BLaER1 treated with 17β-estradiol and CSF1 and Interleukin-3, amounts not matched to agents 10 nM and 100 nM (cell line): ENCODE data around the gene TIAM2.
A peak's percentile ranks its signal among the peaks of the same experiment; 100 is the strongest.
"Not testable (repeated sequence)": the region's sequence is repeated elsewhere in the genome, so short reads cannot be mapped to it uniquely, and the experiment has no call there.

Source experiments
- H3K27ac ChIP-seq, 11 experiments: shearing (Covaris generic); formaldehyde crosslinking; 2 replicates each; pipeline ENCODE4 v1.8.1; 2022
- H3K27me3 ChIP-seq, 11 experiments: shearing (Covaris generic); formaldehyde crosslinking; 2 replicates each; pipeline ENCODE4 v1.8.1; 2022
- H3K36me3 ChIP-seq, 11 experiments: shearing (Covaris generic); formaldehyde crosslinking; 2 replicates each; pipeline ENCODE4 v1.8.1; 2022
- H3K4me1 ChIP-seq, 10 experiments: shearing (Covaris generic); formaldehyde crosslinking; 2 replicates each; pipeline ENCODE4 v1.8.1; 2022
- H3K4me2 ChIP-seq, 11 experiments: shearing (Covaris generic); formaldehyde crosslinking; 2 replicates each; pipeline ENCODE4 v1.8.1; 2022
- H3K4me3 ChIP-seq, 10 experiments: shearing (Covaris generic); formaldehyde crosslinking; 2 replicates each; pipeline ENCODE4 v1.8.1; 2022
- H3K9ac ChIP-seq, 11 experiments: shearing (Covaris generic); formaldehyde crosslinking; 2 replicates each; pipeline ENCODE4 v1.8.1; 2022
- H3K9me3 ChIP-seq, 11 experiments: shearing (Covaris generic); formaldehyde crosslinking; replicated peaks in 1 of 11; 2 replicates each; pipeline ENCODE4 v1.8.1; 2022
- H4K20me1 ChIP-seq, 11 experiments: shearing (Covaris generic); formaldehyde crosslinking; 2 replicates each; pipeline ENCODE4 v1.8.1; 2022
- Cebpa-rat ChIP-seq, 11 experiments: shearing (Covaris generic); IDR thresholded peaks; 2 replicates each; pipeline ENCODE4 v1.8.1; 2022

The TIAM2 gene

DNA sequence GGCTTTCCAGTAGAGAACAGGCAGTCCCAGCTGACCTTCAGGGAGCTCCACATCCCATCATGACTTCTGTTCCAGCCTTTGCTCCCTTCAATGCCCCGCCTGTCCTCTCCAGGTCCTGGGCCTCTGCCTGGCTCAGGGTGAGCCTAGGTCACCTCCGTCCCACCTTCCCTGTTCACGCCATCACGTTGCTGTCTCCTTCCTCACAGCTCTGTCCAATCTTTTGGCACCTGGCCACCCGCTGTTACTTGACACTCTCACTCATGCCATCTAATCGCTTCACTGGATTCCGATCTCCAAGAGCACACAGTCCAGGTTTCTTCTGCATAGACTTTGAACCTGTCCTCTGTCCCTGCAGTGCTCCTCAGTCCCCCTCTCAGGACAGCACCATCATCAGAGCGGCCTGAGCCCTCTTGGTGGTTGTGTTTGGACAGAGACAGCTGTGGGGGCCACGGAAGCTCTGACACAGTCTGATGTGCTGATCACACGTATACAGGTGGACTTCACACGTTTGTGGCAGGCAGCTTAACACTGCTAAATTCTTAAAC is 34.7 kb upstream of the TIAM2 start:
- H3K9ac ChIP-seq, result no peak overlapping the region
- no peaks in the 10 kb centered on the region for H4K20me1 ChIP-seq
- peaks cover 0 to 18% (median 10%) of the 10 kb centered on the region in 10 experiments; a peak in 17 of 20 replicates for H3K4me1 ChIP-seq
- no peaks in the 10 kb centered on the region; a peak in 1 of 22 replicates for H3K9me3 ChIP-seq
- H3K4me3 ChIP-seq, result no peak overlapping the region
- H3K27ac ChIP-seq, result no peak overlapping the region
- peaks cover 0 to 7% (median 0%) of the 10 kb centered on the region in 11 experiments; a peak in 1 of 22 replicates for H3K36me3 ChIP-seq
- H3K27me3 ChIP-seq, result no peaks in the 10 kb centered on the region
- H3K4me2 ChIP-seq, result peak overlapping the region in 1 of 11 experiments; percentile 40; a peak in 1 of 22 replicates
- TF ChIP-seq Cebpa-rat (IDR thresholded peaks at IDR 0.05), result no peak

GRCh38 chr6:154960854-154961530 is 34.1 kb upstream of the TIAM2 start:
- H3K4me3 ChIP-seq, result no peak overlapping the region
- no peaks in the 10 kb centered on the region for H4K20me1 ChIP-seq
- H3K27ac ChIP-seq, result no peak overlapping the region
- H3K36me3 ChIP-seq, result peaks cover 0 to 7% (median 0%) of the 10 kb centered on the region in 11 experiments; a peak in 1 of 22 replicates
- peak overlapping the region in 6 of 11 experiments; percentile 1 to 50 (median 20); a peak in 7 of 22 replicates for H3K4me2 ChIP-seq
- H3K9ac ChIP-seq, result no peak overlapping the region
- no peaks in the 10 kb centered on the region for H3K27me3 ChIP-seq
- peaks cover 0 to 18% (median 10%) of the 10 kb centered on the region in 10 experiments; a peak in 17 of 20 replicates for H3K4me1 ChIP-seq
- peaks cover 0 to under 1% (median 0%) of the 10 kb centered on the region in 11 experiments; a peak in 1 of 22 replicates for H3K9me3 ChIP-seq
- no peak for TF ChIP-seq Cebpa-rat (IDR thresholded peaks at IDR 0.05)

GRCh38 chr6:154962753-154963152 is 32.4 kb upstream of the TIAM2 start:
- no peak overlapping the region for H3K4me3 ChIP-seq
- H3K27ac ChIP-seq, result no peak overlapping the region
- H3K4me2 ChIP-seq, result peak overlapping the region in 2 of 11 experiments; percentile 44 to 52; a peak in 4 of 22 replicates
- no peak overlapping the region for H3K9ac ChIP-seq
- peaks cover 0 to 18% (median 8%) of the 10 kb centered on the region in 10 experiments; a peak in 15 of 20 replicates for H3K4me1 ChIP-seq
- peaks cover 0 to 7% (median 0%) of the 10 kb centered on the region in 11 experiments; a peak in 1 of 22 replicates for H3K36me3 ChIP-seq
- TF ChIP-seq Cebpa-rat (IDR thresholded peaks at IDR 0.05), result no peak
- H4K20me1 ChIP-seq, result no peaks in the 10 kb centered on the region
- H3K27me3 ChIP-seq, result no peaks in the 10 kb centered on the region
- H3K9me3 ChIP-seq, result peaks cover 0 to 13% (median 4%) of the 10 kb centered on the region in 11 experiments; a peak in 7 of 22 replicates

DNA sequence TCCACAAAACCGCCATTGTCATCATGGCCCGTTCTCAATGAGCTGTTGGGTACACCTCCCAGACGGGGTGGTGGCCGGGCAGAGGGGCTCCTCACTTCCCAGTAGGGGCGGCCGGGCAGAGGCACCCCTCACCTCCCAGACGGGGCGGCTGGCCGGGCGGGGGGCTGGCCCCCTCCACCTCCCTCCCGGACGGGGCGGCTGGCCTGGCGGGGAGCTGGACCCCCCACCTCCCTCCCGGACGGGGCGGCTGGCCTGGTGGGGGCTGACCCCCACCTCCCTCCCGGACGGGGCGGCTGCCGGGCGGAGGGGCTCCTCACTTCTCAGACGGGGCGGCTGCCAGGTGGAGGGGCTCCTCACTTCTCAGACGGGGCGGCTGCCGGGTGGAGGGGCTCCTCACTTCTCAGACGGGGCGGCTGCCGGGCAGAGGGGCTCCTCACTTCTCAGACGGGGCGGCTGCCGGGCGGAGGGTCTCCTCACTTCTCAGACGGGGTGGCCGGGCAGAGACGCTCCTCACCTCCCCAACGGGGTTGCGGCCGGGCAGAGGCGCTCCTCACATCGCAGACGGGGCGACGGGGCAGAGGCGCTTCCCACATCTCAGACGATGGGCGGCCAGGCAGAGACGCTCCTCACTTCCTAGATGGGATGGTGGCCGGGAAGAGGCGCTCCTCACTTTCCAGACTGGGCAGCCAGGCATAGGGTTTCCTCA is 28.9 kb upstream of the TIAM2 start:
- not testable (repeated sequence) for H3K4me3 ChIP-seq, H3K27me3 ChIP-seq, H4K20me1 ChIP-seq, H3K9ac ChIP-seq, H3K27ac ChIP-seq, H3K36me3 ChIP-seq, H3K4me2 ChIP-seq
- Histone ChIP-seq H3K4me1 (peaks cover 0 to 13% (median 6%) of the 10 kb centered on the region in 10 experiments; a peak in 14 of 20 replicates), H3K9me3 (peaks cover 0 to 16% (median 4%) of the 10 kb centered on the region in 11 experiments; a peak in 7 of 22 replicates)

DNA sequence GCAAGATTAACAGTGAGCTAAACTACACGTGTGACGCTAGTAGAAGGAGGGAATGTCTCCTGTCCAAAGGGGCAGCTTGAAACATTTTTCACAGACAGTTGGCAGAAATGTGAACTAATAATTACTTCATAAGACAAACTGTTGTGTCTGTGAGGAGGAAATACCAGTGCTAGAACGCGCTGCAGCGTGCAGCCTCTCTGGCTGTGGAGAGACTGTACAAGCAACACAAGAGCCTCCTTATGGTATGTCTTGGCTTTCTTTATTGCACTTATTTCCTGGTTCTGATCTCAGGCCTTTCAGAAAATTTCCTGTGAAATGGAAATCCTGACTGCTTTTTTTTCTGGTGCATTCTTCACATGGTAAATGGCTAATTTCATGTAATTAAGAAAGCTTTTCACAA is 25.3 kb upstream of the TIAM2 start:
- no peaks in the 10 kb centered on the region for H4K20me1 ChIP-seq
- no peaks in the 10 kb centered on the region for H3K27me3 ChIP-seq
- H3K4me2 ChIP-seq, result no peak overlapping the region; a peak in 1 of 22 replicates
- no peak for TF ChIP-seq Cebpa-rat (IDR thresholded peaks at IDR 0.05)
- peaks cover 0 to 16% (median 4%) of the 10 kb centered on the region in 11 experiments; a peak in 7 of 22 replicates for H3K9me3 ChIP-seq
- no peak overlapping the region; a peak in 1 of 22 replicates for H3K9ac ChIP-seq
- no peaks in the 10 kb centered on the region for H3K36me3 ChIP-seq
- peaks cover 0 to 10% (median 0%) of the 10 kb centered on the region in 10 experiments; a peak in 5 of 20 replicates for H3K4me1 ChIP-seq
- no peak overlapping the region for H3K4me3 ChIP-seq
- no peak overlapping the region for H3K27ac ChIP-seq

GRCh38 chr6:154974485-154975149 is 20.5 kb upstream of the TIAM2 start:
- TF ChIP-seq Cebpa-rat (IDR thresholded peaks at IDR 0.05), result no peak
- H3K36me3 ChIP-seq, result no peaks in the 10 kb centered on the region
- H4K20me1 ChIP-seq, result no peaks in the 10 kb centered on the region
- H3K4me1 ChIP-seq, result peaks cover 0 to 10% (median 0%) of the 10 kb centered on the region in 10 experiments; a peak in 5 of 20 replicates
- H3K9ac ChIP-seq, result no peak overlapping the region
- H3K9me3 ChIP-seq, result 0 out of 22 replicates have a peak, but pooled peaks cover 0 to 6% (median 0%) of the 10 kb centered on the region in 11 experiments
- H3K4me3 ChIP-seq, result no peak overlapping the region
- no peaks in the 10 kb centered on the region for H3K27me3 ChIP-seq
- H3K27ac ChIP-seq, result no peak overlapping the region
- H3K4me2 ChIP-seq, result no peak overlapping the region

DNA sequence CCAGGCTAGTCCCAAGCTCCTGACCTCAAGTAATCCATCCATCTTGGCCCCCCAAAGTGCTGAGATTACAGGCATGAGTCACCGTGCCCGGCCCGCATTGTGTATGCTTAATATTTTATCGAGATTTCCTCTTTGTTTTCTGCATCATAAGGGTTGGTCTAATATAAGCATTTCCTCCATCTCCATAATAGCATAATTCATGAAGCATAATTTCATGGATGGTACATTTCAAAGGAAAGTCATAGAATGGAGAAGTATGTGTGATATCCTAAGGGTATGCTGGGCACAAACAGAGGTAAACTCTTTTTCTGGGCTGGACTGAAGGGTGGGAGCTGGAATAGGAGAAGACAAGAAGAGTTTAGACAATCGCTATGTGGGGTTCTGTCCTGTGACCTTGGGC is 17.5 kb upstream of the TIAM2 start:
- no peaks in the 10 kb centered on the region for H3K27me3 ChIP-seq
- H3K9me3 ChIP-seq, result 0 out of 22 replicates have a peak, but pooled peaks cover 0 to 6% (median 0%) of the 10 kb centered on the region in 11 experiments
- no peak overlapping the region for H3K27ac ChIP-seq
- H4K20me1 ChIP-seq, result no peaks in the 10 kb centered on the region
- TF ChIP-seq Cebpa-rat (IDR thresholded peaks at IDR 0.05), result no peak
- H3K4me1 ChIP-seq, result no peaks in the 10 kb centered on the region
- no peak overlapping the region for H3K4me3 ChIP-seq
- no peak overlapping the region for H3K9ac ChIP-seq
- H3K4me2 ChIP-seq, result no peak overlapping the region
- H3K36me3 ChIP-seq, result no peaks in the 10 kb centered on the region

DNA sequence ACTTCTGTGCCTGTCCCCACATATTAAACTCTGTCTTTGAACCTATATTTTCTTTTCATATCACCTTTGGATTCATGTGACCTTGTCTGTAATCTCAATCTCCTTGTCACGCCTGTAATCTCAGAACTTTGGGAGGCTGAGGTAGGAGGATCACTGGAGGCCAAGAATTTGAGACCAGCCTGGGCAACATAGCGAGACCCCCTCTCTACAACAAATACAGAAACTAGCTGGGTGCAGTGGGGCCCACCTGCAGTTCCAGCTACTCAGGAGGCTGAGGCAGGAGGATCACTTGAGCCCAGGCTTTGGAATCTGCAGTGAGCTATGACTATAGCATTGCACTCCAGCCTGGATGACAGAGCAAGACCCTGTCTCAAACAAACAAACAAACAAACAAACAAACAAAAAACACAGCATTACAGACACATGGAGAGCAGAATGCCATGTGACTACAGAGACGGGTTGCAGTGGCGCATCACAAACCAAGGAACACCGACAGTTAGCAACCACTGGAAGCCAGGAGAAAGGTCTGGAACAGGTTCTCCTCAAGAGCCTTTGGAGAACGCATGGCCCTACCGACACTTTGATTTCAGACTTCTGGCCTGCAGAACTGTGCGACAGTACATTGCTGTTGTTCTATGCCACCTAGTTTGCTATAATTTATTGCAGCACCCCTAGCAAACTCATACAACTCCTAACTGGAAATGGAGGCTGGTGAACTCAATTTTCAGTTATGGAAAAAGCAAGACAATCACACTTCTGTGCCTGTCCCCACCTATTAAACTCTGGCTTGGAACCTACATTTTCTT is 14.6 kb upstream of the TIAM2 start:
- TF ChIP-seq Cebpa-rat (IDR thresholded peaks at IDR 0.05), result no peak
- Histone ChIP-seq H3K27me3 (no peaks in the 10 kb centered on the region), H3K9ac (no peak overlapping the region), H3K36me3 (no peaks in the 10 kb centered on the region), H4K20me1 (no peaks in the 10 kb centered on the region), H3K9me3 (0 out of 22 replicates have a peak, but pooled peaks cover 0 to 6% (median 0%) of the 10 kb centered on the region in 11 experiments), H3K4me2 (no peak overlapping the region), H3K27ac (no peak overlapping the region), H3K4me3 (no peak overlapping the region), H3K4me1 (no peaks in the 10 kb centered on the region)
